ENCODE measurements around the gene SCN1B.

DNA sequence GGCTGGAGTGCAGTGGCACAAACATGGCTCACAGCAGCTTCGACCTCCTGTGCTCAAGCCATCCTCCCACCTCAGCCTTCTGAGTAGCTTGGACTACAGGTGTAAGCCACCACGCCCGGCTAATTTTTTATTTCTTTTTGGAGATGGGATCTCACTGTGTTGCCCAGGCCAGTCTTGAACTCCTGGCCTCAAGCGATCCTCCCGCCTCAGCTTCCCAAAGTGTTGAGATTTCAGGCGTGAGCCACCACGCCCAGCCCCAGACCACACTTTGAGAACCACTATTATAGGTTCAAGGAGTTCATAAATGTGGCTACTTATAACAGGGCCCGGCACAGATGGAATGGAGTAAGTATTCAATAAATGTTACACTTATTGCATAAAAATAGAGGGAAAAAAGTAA lies 3.3 kb upstream of the SCN1B start:
- TF ChIP-seq EZH2phosphoT487 (IDR thresholded peaks at IDR 0.05; ENCODE audit: low read length) (no peak), EZH2 (optimal IDR thresholded peaks at IDR 0.05; ENCODE audit: low read depth, low read length) (no peak)
- TF ChIP-seq, protein P1, sequence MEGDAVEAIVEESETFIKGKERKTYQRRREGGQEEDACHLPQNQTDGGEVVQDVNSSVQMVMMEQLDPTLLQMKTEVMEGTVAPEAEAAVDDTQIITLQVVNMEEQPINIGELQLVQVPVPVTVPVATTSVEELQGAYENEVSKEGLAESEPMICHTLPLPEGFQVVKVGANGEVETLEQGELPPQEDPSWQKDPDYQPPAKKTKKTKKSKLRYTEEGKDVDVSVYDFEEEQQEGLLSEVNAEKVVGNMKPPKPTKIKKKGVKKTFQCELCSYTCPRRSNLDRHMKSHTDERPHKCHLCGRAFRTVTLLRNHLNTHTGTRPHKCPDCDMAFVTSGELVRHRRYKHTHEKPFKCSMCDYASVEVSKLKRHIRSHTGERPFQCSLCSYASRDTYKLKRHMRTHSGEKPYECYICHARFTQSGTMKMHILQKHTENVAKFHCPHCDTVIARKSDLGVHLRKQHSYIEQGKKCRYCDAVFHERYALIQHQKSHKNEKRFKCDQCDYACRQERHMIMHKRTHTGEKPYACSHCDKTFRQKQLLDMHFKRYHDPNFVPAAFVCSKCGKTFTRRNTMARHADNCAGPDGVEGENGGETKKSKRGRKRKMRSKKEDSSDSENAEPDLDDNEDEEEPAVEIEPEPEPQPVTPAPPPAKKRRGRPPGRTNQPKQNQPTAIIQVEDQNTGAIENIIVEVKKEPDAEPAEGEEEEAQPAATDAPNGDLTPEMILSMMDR (IDR thresholded peaks at IDR 0.05; ENCODE audit: low read length), result no peak
